Right lobe of liver (tissue), 6 donors: ENCODE results near the gene FOLR1. TPM values are rescaled to one million over a fixed set of nuclear protein-coding genes. Genes with fewer than 3 reads are reported as not detected.
A peak's percentile ranks its signal among the peaks of the same experiment; 100 is the strongest.

ENCODE experiments used
- ATAC-seq, 4 donors: fragments of 200-7000 bp; cut with Tn5 transposase; one replicate each; pipeline ENCODE4 v1.9.1; 2020; ENCODE audit warnings: mild to moderate bottlenecking in 4 of 4, moderate library complexity in 4 of 4
- DNase-seq, 3 donors: peaks; one replicate each; pipeline ENCODE4 v3.0.0-alpha.2; 2020
- H3K27ac ChIP-seq, 3 donors: fragments of 200-600 bp; one replicate each; pipeline ENCODE4 v1.8.0; 2022
- H3K27me3 ChIP-seq, 2 donors: fragments of 200-600 bp; one replicate each; pipeline ENCODE4 v1.8.0; 2022
- H3K36me3 ChIP-seq, 4 donors: fragments of 200-600 bp; sonication (generic) in 1 of 4; one replicate each; pipeline versions ENCODE4 v1.5.1 to v1.8.0; 2017 to 2022; ENCODE audit warnings: control low read depth in 1 of 4
- H3K4me1 ChIP-seq, 4 donors: fragments of 200-600 bp; sonication (generic) in 1 of 4; one replicate each; pipeline versions ENCODE4 v1.5.1 to v1.8.0; 2017 to 2022; ENCODE audit warnings: control low read depth in 1 of 4
- H3K4me3 ChIP-seq, 3 donors: fragments of 200-600 bp; one replicate each; pipeline ENCODE4 v1.8.0; 2022
- H3K9me3 ChIP-seq, 4 donors: fragments of 200-600 bp; sonication (generic) in 1 of 4; one replicate each; pipeline versions ENCODE4 v1.5.1 to v1.8.0; 2017 to 2022; ENCODE audit warnings: control low read depth in 1 of 4
- CTCF ChIP-seq, 4 donors: fragments of 200-600 bp in 3 of 4; fragments of 450-650 bp in 1 of 4; IDR thresholded peaks; one replicate each; pipeline versions ENCODE4 v1.5.1 to v1.8.0; 2016 to 2022; ENCODE audit warnings: antibody characterized with exemption in 4 of 4, mild to moderate bottlenecking in 2 of 4
- POLR2A ChIP-seq: fragments of 450-650 bp; IDR thresholded peaks from one replicate; pipeline ENCODE4 v1.6.1; 2017; ENCODE audit warnings: antibody characterized with exemption, mild to moderate bottlenecking
- WGBS: methylation state at CpG from one replicate; pipeline ENCODE4 v1.1.6; 2018; ENCODE audit warnings: low coverage, low lambda C conversion rate; ENCODE audit not compliant: insufficient coverage; ENCODE audit errors: missing lambda C conversion rate; 5-methylcytosine and 5-hydroxymethylcytosine counted together
- intact Hi-C, 2 donors: fragments of 100-400 bp; cut with DNase I; formaldehyde crosslinking; loops; one replicate each; pipeline versions ENCODE4 v1.11.2 to v1.14.1; 2022
- total RNA-seq, 6 experiments: library from RNA; depleted of rRNA in 2 of 6; stranded (reverse); fragments of >200 nt in 2 of 6; fragmentation: NEBNext Ultra II Directional in 3 of 6; extraction: Animal tissue kit (Norgen Biotek cat#: 25700) in 3 of 6; gene quantifications; one replicate each; pipeline versions ENCODE4 v1.1.0 to v1.2.4, GENCODE V29; 2016 to 2023
- donor health status: DM: no; HTN: yes; CAD: no.
- donor health status: DM: no; HTN: no; CAD: no.
- donor health status: DM: no; HTN: no; CAD: no.
- donor health status: DM: no; HTN: yes; CAD: no.
- donor health status: DM: no; HTN: yes; CAD: no.

Gene FOLR1
- total RNA-seq, 6 experiments from 2014 or later = not detected

GRCh38 chr11:72234514-72234830 is 42.5 kb downstream of the FOLR1 start:
- peaks cover 0 to 5% (median 2%) of the 10 kb centered on the region in 4 donors for H3K4me1 ChIP-seq

GRCh38 chr11:72234920-72235319 is 43.0 kb downstream of the FOLR1 start:
- H3K27ac ChIP-seq = no peak overlapping the region
- no peak for TF ChIP-seq CTCF (IDR thresholded peaks at IDR 0.05)
- H3K9me3 ChIP-seq = no peaks in the 10 kb centered on the region
- peak in 1 of 3 donors; percentile 33 for DNase-seq
- H3K36me3 ChIP-seq = peaks cover 4 to 64% (median 24%) of the 10 kb centered on the region in 4 donors
- H3K4me3 ChIP-seq = no peak overlapping the region
- H3K27me3 ChIP-seq = no peaks in the 10 kb centered on the region
- ATAC-seq = no peak
- intact Hi-C loops = no loop called here
- WGBS = 100% methylated on average over 3 of the region's 4 CpGs
- peaks cover 0 to 9% (median 3%) of the 10 kb centered on the region in 4 donors for H3K4me1 ChIP-seq

More at GRCh38 chr11:72234514-72234830, 42.5 kb downstream of the FOLR1 start:
- Histone ChIP-seq H3K4me3 (no peak overlapping the region), H3K27me3 (no peaks in the 10 kb centered on the region), H3K36me3 (peaks cover 4 to 69% (median 24%) of the 10 kb centered on the region in 4 donors), H3K27ac (no peak overlapping the region), H3K9me3 (no peaks in the 10 kb centered on the region)
- no peak for DNase-seq
- TF ChIP-seq CTCF (IDR thresholded peaks at IDR 0.05) = no peak
- no peak for TF ChIP-seq POLR2A
- ATAC-seq = no peak
- intact Hi-C loops = no loop called here
- 69% methylated on average over 3 of the region's 3 CpGs for WGBS

GRCh38 chr11:72235351-72236057 is 43.6 kb downstream of the FOLR1 start:
- peak in 1 of 3 donors; percentile 42 for DNase-seq
- no peak for ATAC-seq
- Histone ChIP-seq H3K4me1 (peaks cover 0 to 13% (median 3%) of the 10 kb centered on the region in 4 donors), H3K4me3 (no peak overlapping the region), H3K9me3 (no peaks in the 10 kb centered on the region), H3K36me3 (peaks cover 4 to 59% (median 23%) of the 10 kb centered on the region in 4 donors), H3K27ac (no peak overlapping the region), H3K27me3 (no peaks in the 10 kb centered on the region)
- TF ChIP-seq POLR2A (no peak), CTCF (IDR thresholded peaks at IDR 0.05) (no peak)
- 97% methylated on average over 10 of the region's 17 CpGs for WGBS
- intact Hi-C loops = no loop called here

GRCh38 chr11:72236083-72236697 is 44.2 kb downstream of the FOLR1 start:
- H3K27me3 ChIP-seq = no peaks in the 10 kb centered on the region
- intact Hi-C loops = no loop called here
- 80% methylated on average over 4 of the region's 4 CpGs for WGBS
- H3K27ac ChIP-seq = no peak overlapping the region
- H3K36me3 ChIP-seq = peaks cover 4 to 52% (median 19%) of the 10 kb centered on the region in 4 donors
- TF ChIP-seq POLR2A (no peak), CTCF (IDR thresholded peaks at IDR 0.05) (no peak)
- no peaks in the 10 kb centered on the region for H3K9me3 ChIP-seq
- no peak overlapping the region for H3K4me3 ChIP-seq
- no peak for ATAC-seq
- DNase-seq = no peak
- H3K4me1 ChIP-seq = peaks cover 0 to 13% (median 3%) of the 10 kb centered on the region in 4 donors
